A549 treated with dexamethasone at 1 μM for 4 hours (cell line): ENCODE measurements around the gene COX7A2. TPM values are rescaled to one million over a fixed set of nuclear protein-coding genes. Genes with fewer than 3 reads are reported as not detected.

Experiments
- total RNA-seq: library from RNA; stranded (reverse); fragments of 200-300 nt; extraction: Qiagen RNA extraction; gene quantifications from 5 replicates; pipeline ENCODE4 v1.2.3, GENCODE V29; 2022

The COX7A2 gene
- 263 to 359 TPM (median 276 TPM) in 5 replicates for total RNA-seq

GRCh38 chr6:75243333-75244062, at the start of gene COX7A2:
COX7A2 (minus strand) TSS chr6:75243801; CDS start chr6:75243734, 67 bp downstream.

GRCh38 chr6:75284632-75285282, 41.2 kb upstream of the COX7A2 start, which contains the start of gene TMEM30A:
TMEM30A (minus strand) TSS chr6:75284792; CDS start chr6:75284638, 154 bp downstream.

GRCh38 chr6:75205776-75206575, 37.6 kb downstream of the COX7A2 start, which contains the start of gene COL12A1:
COL12A1 (minus strand) TSS chr6:75206053; CDS start chr6:75202792, 3,261 bp downstream.

Other genes with a start within 250 kb of the COX7A2 start
- 4.3 to 6.7 TPM (median 5.4 TPM) in 5 replicates for gene COL12A1, start 37.7 kb downstream of the COX7A2 start, total RNA-seq
- 32.0 to 44.8 TPM (median 40.4 TPM) in 5 replicates for gene TMEM30A, start 41.0 kb upstream of the COX7A2 start, total RNA-seq
- gene FILIP1, start 250.0 kb upstream of the COX7A2 start, total RNA-seq: 0.22 to 0.40 TPM (median 0.35 TPM) in 5 replicates